Activated CD4-positive, alpha-beta T cell treated with anti-CD3 and anti-CD28 coated beads for 36 hours (primary cell): ENCODE data around the gene CLPX. TPM values are rescaled to one million over a fixed set of nuclear protein-coding genes. Genes with fewer than 3 reads are reported as not detected.

Experiments used
- ATAC-seq: fragments of 200-7000 bp; cut with Tn5 transposase; one replicate; pipeline ENCODE4 v1.10.0; 2021; ENCODE audit warnings: mild to moderate bottlenecking, moderate library complexity
- CTCF ChIA-PET: fragments of 350-600 bp; sonication (Branson Sonifier 250); formaldehyde crosslinking; loops from one replicate; lab custom pipeline; 2021; ENCODE audit warnings: antibody characterized with exemption; lab: Charles Lee
- POLR2A ChIA-PET: fragments of 350-600 bp; sonication (Branson Sonifier 250); formaldehyde crosslinking; loops from one replicate; lab custom pipeline; 2021; ENCODE audit warnings: antibody characterized with exemption, inconsistent platforms; lab: Charles Lee
- DNase-seq: peaks from one replicate; pipeline ENCODE4 v3.0.0-alpha.2; 2020
- H3K27ac Mint-ChIP-seq: one replicate; pipeline ENCODE4 v1.8.0; 2021; ENCODE audit warnings: mixed read lengths
- H3K27me3 Mint-ChIP-seq: one replicate; pipeline ENCODE4 v1.8.0; 2021; ENCODE audit warnings: mixed read lengths
- H3K36me3 Mint-ChIP-seq: one replicate; pipeline ENCODE4 v1.8.0; 2021; ENCODE audit warnings: low read depth, mixed read lengths
- H3K4me1 Mint-ChIP-seq: one replicate; pipeline ENCODE4 v1.8.0; 2021; ENCODE audit warnings: mixed read lengths
- H3K4me3 Mint-ChIP-seq: one replicate; pipeline ENCODE4 v1.8.0; 2021; ENCODE audit warnings: mild to moderate bottlenecking, moderate library complexity, mixed read lengths
- H3K9me3 Mint-ChIP-seq: one replicate; pipeline ENCODE4 v1.8.0; 2021; ENCODE audit warnings: low read depth, mixed read lengths
- intact Hi-C, 2 experiments: fragments of 100-400 bp; cut with DNase I in 1 of 2; cut with micrococcal nuclease in 1 of 2; formaldehyde crosslinking; loops; one replicate each; pipeline versions ENCODE4 v1.14.2 to v1.15.1; 2022 to 2024; cut with DNase I, micrococcal nuclease
- total RNA-seq, 2 experiments: library from RNA; stranded (reverse); gene quantifications; one replicate each; pipeline ENCODE4 v1.2.3, GENCODE V29; 2021

CLPX gene
- total RNA-seq, 2 experiments from 2014 or later, result 65.2 to 73.7 TPM

DNA sequence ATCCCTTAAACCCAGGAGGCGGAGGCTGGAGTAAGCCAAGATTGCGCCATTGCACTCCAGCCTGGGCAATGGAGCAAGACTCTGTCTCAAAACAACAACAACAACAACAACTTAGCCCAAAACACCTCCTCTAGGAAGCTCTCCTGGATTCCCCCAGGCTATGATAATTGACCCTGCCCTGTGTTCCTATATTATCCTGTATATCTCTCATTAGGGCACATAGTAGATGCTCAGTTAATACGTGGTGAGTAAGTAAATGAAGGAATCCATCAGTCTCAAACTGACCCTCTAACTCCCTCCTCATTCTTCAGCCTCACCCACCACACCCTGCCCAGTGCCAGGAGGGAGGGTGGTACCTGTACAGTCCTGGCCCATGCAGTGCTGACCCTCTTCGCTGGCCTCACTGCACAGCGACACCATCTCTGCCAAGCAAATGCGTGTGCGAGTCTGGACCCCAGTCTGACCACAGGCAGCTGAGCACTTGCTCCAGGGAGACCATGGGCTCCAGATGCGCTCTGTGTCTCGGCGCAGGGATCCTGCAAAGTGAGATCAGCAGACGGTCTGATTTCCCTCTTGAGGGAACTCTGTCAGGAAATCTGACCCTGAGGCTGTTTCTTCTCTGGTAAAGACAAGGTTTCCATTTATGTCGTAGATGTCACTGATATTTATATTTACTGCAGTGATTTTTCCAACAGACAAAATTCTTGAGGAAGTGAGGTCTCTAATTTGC is 20.0 kb upstream of the CLPX start:
- DNase-seq (no peak), ATAC-seq (no peak)
- no peaks in the 10 kb centered on the region for H3K4me1 Mint-ChIP-seq
- peaks cover 2% of the 10 kb centered on the region for H3K27me3 Mint-ChIP-seq
- POLR2A ChIA-PET, result no interaction called here
- H3K9me3 Mint-ChIP-seq, result no peaks in the 10 kb centered on the region
- no peak overlapping the region for H3K27ac Mint-ChIP-seq
- H3K4me3 Mint-ChIP-seq, result no peak overlapping the region
- H3K36me3 Mint-ChIP-seq, result no peaks in the 10 kb centered on the region
- intact Hi-C loops, result no loop called here
- CTCF ChIA-PET, result interaction anchor here (0.8 kb wide), 1 partner anchor 10 kb away, joined by 4 read pairs; no protein-coding TSS in a partner anchor

DNA sequence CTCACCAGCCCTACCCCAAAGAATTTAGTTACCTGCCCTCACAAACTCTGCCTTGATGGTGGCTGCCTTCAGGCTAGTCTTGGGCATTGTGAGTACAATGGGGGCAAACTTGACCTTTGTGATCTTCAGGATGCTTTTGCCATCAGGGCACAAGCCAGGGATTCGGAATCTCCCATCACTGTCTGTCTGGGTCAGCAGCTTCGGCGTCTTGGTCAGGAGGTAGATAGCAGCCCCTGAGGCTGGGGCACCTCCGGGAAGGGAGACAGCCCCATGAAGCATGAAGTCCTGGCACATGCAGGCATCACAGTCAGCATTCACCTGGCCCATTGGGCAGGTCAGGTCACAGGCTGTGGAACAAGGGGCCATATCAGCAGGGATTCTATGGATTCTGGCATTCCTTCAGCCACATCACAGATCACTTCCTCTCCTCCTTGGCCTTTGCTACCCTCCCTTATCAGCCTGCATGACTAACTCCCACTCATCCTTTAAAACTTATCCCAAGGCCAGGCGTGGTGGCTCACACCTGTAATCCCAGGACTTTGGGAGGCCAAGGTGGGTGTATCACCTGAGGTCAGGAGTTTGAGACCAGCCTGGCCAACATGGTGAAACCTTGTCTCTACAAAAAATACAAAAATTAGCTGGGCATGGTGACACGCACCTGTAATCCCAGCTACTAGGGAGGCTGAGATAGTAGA is 19.2 kb upstream of the CLPX start:
- no peaks in the 10 kb centered on the region for H3K36me3 Mint-ChIP-seq
- ChIA-PET POLR2A (no interaction called here), CTCF (interaction anchor here (0.7 kb wide), 1 partner anchor 45 kb away, joined by 6 read pairs; no protein-coding TSS in a partner anchor)
- H3K27me3 Mint-ChIP-seq, result peaks cover 2% of the 10 kb centered on the region
- H3K27ac Mint-ChIP-seq, result no peak overlapping the region
- no peak overlapping the region for H3K4me3 Mint-ChIP-seq
- ATAC-seq (no peak), DNase-seq (no peak)
- intact Hi-C loops, result no loop called here
- no peaks in the 10 kb centered on the region for H3K9me3 Mint-ChIP-seq
- H3K4me1 Mint-ChIP-seq, result no peaks in the 10 kb centered on the region

DNA sequence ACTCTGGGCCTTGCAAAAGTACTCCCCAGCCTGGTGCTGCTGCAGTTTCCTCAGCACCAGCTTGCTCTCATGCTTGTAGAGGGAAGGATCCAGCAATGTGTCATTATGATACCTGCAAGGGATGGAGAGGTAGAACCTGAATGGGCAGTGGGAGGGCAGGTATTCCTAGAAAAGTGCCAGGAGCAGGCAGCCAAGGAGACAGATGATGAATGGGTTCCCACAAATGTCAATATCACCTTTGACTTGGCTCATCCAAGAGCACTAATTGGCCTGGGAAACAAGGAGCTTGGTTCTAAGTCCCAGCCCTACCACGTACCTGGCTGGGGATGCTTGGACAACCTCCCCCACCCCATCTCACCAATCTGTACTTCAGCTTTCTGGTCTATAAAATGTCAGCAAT is 16.8 kb upstream of the CLPX start:
- no peak overlapping the region for H3K4me3 Mint-ChIP-seq
- ATAC-seq, result no peak
- no peaks in the 10 kb centered on the region for H3K36me3 Mint-ChIP-seq
- intact Hi-C loops, result no loop called here
- no peaks in the 10 kb centered on the region for H3K9me3 Mint-ChIP-seq
- no peak overlapping the region for H3K27ac Mint-ChIP-seq
- ChIA-PET POLR2A (interaction anchor here (0.6 to 1.1 kb wide), 2 partner anchors 17 to 160 kb away, joined by 3 to 4 read pairs; partner anchors contain the start of gene CLPX), CTCF (interaction anchor here (1.0 to 2.5 kb wide), 3 partner anchors 10 to 75 kb away, joined by 3 to 11 read pairs (median 4); partner anchors contain the start of genes CILP and CLPX)
- DNase-seq, result no peak
- no peaks in the 10 kb centered on the region for H3K4me1 Mint-ChIP-seq
- H3K27me3 Mint-ChIP-seq, result peaks cover 2% of the 10 kb centered on the region

DNA sequence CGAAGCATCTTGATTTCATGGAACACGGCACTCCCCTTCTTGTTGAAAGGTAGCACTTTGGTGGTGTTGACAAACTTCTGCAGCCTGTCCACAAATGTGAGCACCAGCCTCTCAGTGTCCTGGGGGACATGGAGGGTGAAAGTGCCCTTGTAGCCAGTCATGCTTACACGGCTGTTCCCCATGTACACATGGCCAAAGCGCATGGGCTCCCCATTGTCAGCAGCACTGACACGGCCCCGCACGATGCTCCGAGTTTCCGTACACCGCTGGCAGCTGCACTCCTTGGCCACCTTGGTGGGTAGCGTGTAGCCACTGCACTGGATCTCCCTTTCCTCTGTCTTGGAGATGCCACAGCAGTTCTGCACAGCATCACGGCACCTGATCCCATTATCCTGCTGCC is 13.4 kb upstream of the CLPX start:
- intact Hi-C loops, result no loop called here

DNA sequence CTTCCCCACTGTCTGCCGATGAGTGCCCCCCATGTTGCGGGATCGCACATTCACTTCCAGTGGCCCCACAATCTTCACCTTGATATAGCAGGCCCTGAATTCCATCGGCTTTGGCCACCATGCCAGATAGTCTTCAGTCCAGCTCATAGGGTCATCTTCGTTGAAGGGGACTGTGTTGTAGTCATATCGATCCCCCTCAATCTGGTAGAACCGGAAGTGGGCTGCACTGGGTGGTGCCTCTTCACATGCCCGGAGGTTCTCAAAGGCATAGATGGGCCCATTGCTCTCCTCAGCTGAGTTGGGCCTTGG is 12.1 kb upstream of the CLPX start:
- ATAC-seq (no peak), DNase-seq (no peak)
- H3K27ac Mint-ChIP-seq, result no peak overlapping the region
- no peaks in the 10 kb centered on the region for H3K27me3 Mint-ChIP-seq
- no peaks in the 10 kb centered on the region for H3K36me3 Mint-ChIP-seq
- H3K4me1 Mint-ChIP-seq, result no peaks in the 10 kb centered on the region
- intact Hi-C loops, result no loop called here
- CTCF ChIA-PET, result no interaction called here
- no peaks in the 10 kb centered on the region for H3K9me3 Mint-ChIP-seq
- H3K4me3 Mint-ChIP-seq, result no peak overlapping the region
- POLR2A ChIA-PET, result no interaction called here

More for the DNA sequence above, 13.4 kb upstream of the CLPX start:
- no peaks in the 10 kb centered on the region for H3K36me3 Mint-ChIP-seq
- ATAC-seq (no peak), DNase-seq (no peak)
- no peaks in the 10 kb centered on the region for H3K4me1 Mint-ChIP-seq
- H3K27ac Mint-ChIP-seq, result no peak overlapping the region
- H3K27me3 Mint-ChIP-seq, result no peaks in the 10 kb centered on the region
- no peak overlapping the region for H3K4me3 Mint-ChIP-seq
- no peaks in the 10 kb centered on the region for H3K9me3 Mint-ChIP-seq
- CTCF ChIA-PET, result interaction anchor here (1.0 to 1.2 kb wide), 2 partner anchors 75 to 83 kb away, joined by 3 read pairs; no protein-coding TSS in a partner anchor
- POLR2A ChIA-PET, result no interaction called here

DNA sequence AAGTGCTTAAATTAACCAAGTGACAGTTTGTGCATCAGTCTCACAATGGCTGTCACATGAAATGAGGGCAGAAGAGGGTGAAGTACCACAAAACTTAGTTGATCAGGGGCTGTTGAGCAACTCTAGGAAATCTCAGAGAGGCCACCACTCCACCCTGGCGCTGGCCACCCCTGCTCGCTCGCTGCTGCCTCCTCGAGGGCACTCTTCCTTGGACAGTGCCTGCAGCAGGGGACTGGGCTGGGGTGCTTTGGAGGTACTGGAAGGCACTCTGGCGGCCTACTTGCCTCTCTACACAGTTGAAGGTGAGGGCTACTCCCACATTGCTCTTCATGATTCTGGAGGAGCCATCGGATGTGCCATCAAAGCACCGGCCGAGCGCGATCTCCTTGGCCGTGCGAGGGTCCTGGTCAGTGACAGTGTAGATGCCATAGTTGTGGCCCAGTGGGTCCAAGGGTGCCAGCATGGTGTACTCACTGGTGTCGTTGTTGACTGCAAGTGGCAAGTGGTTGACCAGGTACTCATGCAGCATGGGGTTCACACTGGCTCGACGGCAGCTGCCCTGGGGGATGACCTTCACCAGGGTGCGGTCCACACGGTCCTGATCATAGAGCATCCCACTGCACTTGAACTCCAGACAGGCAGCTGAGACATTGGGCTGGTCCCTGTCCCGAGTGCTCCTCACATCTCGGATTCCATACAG is 11.6 kb upstream of the CLPX start:
- H3K27me3 Mint-ChIP-seq, result no peaks in the 10 kb centered on the region
- ChIA-PET POLR2A (no interaction called here), CTCF (no interaction called here)
- intact Hi-C loops, result no loop called here
- ATAC-seq, result no peak
- no peak for DNase-seq
- no peaks in the 10 kb centered on the region for H3K9me3 Mint-ChIP-seq
- H3K4me1 Mint-ChIP-seq, result no peaks in the 10 kb centered on the region
- no peaks in the 10 kb centered on the region for H3K36me3 Mint-ChIP-seq
- H3K27ac Mint-ChIP-seq, result no peak overlapping the region
- H3K4me3 Mint-ChIP-seq, result no peak overlapping the region

DNA sequence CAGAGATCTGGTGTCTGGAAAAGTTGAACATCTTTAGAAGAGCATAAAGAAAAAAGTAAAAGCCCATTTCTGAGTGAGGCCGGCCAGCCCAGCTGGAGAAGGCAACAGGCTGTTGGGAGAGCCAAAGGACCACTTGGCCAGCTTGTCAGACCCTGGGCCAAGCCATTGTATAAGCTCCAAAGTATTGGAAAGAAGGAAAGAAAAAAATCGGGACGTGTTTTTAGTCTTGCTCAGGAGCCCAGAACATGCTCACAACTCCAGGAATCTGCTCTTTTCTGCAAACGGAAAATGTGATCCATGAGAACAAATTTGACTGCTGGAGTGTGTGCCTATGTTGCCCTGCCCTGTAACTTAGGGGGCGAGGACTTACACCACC is 10.4 kb upstream of the CLPX start:
- ChIA-PET CTCF (interaction anchor here (0.5 kb wide), 1 partner anchor 86 kb away, joined by 4 read pairs; no protein-coding TSS in a partner anchor), POLR2A (no interaction called here)
- intact Hi-C loops, result no loop called here
- Mint-ChIP-seq H3K9me3 (no peaks in the 10 kb centered on the region), H3K4me1 (no peaks in the 10 kb centered on the region), H3K27me3 (no peaks in the 10 kb centered on the region), H3K36me3 (no peaks in the 10 kb centered on the region), H3K4me3 (no peak overlapping the region), H3K27ac (no peak overlapping the region)
- no peak for ATAC-seq
- no peak for DNase-seq

DNA sequence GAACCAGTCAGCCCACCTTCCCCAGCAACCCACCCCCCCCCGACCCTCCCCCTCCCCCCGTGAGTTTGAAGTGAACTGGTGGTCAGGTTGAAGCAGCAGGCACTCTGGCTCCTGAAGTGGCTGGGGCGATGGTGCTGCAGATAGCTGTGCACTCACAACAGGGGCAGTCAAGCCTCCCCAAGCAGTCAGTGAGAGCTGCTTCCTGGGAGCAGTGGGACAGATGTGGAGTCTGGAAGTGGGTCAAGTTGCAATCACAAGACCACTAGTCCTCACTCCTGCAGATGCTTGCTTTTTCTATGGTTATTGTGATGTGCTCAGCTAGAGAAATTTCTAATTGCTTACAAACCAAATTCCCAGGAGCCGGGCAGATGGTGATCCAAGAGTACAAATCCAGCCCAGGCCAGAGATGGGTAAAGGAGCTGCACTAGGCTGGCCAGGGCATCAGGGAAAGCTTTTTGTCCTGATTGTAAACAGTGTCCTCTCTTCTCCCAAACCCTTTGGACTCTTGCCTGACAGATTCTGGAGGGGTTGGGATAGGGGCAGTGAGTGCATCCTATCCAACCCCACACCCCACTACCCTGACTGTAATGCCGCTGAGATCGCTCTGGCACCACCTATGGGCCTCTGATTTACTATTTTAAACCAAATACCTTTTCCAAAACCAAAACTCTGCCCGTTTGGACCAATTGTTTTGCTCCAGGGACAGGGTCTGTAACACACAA is 9.8 kb upstream of the CLPX start:
- no peaks in the 10 kb centered on the region for H3K27me3 Mint-ChIP-seq
- intact Hi-C loops, result no loop called here
- H3K4me3 Mint-ChIP-seq, result no peak overlapping the region
- no peaks in the 10 kb centered on the region for H3K36me3 Mint-ChIP-seq
- no peak overlapping the region for H3K27ac Mint-ChIP-seq
- ChIA-PET CTCF (interaction anchor here (0.5 to 1.0 kb wide), 2 partner anchors 80 to 87 kb away, joined by 3 to 4 read pairs; no protein-coding TSS in a partner anchor), POLR2A (no interaction called here)
- no peaks in the 10 kb centered on the region for H3K9me3 Mint-ChIP-seq
- ATAC-seq (no peak), DNase-seq (no peak)
- H3K4me1 Mint-ChIP-seq, result peaks cover 2% of the 10 kb centered on the region

DNA sequence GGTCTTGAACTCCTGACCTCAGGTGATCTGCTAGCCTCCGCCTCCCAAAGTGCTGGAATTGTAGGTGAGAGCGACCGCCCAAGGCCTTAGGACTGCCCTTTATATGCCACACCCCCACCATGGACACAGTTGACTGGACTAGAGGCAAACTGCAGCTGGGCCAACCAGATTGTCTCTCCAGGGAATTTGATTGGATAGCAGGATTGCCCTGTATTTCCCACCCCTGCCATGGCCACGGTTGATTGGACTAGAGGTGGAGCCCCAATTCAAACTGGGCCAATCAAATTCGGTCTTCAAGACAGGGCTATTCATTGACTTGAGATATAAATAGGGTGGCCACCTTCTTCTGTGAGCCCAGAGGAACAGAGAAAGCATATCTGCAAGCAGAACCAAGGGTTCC is 6.9 kb upstream of the CLPX start:
- POLR2A ChIA-PET, result no interaction called here
- H3K27ac Mint-ChIP-seq, result no peak overlapping the region
- H3K4me3 Mint-ChIP-seq, result no peak overlapping the region
- no peaks in the 10 kb centered on the region for H3K27me3 Mint-ChIP-seq
- no peaks in the 10 kb centered on the region for H3K9me3 Mint-ChIP-seq
- H3K4me1 Mint-ChIP-seq, result peaks cover 2% of the 10 kb centered on the region
- CTCF ChIA-PET, result interaction anchor here (1.6 kb wide), 1 partner anchor 16 kb away, joined by 3 read pairs; no protein-coding TSS in a partner anchor
- no peaks in the 10 kb centered on the region for H3K36me3 Mint-ChIP-seq
- intact Hi-C loops, result no loop called here
- DNase-seq (peak; percentile 11), ATAC-seq (peak; percentile 30)

DNA sequence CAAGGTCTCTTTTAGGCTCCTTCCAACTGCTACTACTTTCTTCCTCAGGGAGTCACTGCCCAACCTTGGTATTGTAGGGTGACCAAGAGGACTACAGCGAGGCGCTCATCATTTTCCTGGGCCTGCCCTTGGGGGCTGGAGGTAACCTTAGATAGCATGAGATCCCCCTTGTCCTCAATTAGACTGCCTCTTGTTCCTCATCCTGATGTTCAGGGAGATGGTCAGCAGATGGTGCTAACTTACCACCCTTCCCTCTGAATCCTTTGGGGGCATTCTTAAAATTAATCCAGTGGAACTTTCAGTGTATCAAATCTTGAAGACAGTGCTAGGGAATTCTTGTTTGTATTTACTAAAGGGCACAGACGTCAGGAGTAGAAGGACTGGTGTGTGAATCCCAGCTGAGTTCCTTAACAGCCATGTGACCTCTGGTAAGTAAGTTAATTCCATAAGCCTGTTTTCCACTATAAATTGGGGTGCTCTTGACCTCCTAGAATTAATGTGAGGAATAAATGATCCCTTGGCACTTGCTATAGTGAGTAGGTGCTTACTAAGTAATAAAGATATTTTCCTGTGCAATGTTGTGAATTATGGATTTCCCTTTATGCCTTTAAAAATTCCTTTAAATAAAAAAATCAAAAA is 4.1 kb upstream of the CLPX start:
- H3K36me3 Mint-ChIP-seq, result peaks cover 1% of the 10 kb centered on the region
- H3K27ac Mint-ChIP-seq, result no peak overlapping the region
- intact Hi-C loops, result loop anchor here (1.0 to 10.0 kb wide), 4 partner anchors 82 to 1316 kb away; partner anchors contain the start of genes RPL4 (in 1 of the 2) and ZWILCH (in 1 of the 2)
- H3K4me1 Mint-ChIP-seq, result peaks cover 7% of the 10 kb centered on the region
- DNase-seq (peak; percentile 29), ATAC-seq (no peak)
- POLR2A ChIA-PET, result interaction anchor here (1.2 kb wide), 1 partner anchor 115 kb away, joined by 3 read pairs; the partner anchor contains the start of gene RNU5B-1
- H3K9me3 Mint-ChIP-seq, result no peaks in the 10 kb centered on the region
- H3K27me3 Mint-ChIP-seq, result no peaks in the 10 kb centered on the region
- CTCF ChIA-PET, result interaction anchor here (1.0 kb wide), 1 partner anchor 83 kb away, joined by 3 read pairs; no protein-coding TSS in a partner anchor
- no peak overlapping the region for H3K4me3 Mint-ChIP-seq
